CD4-positive, alpha-beta T cell treated with Interleukin-17A for 4 hours (primary cell): Measurements from ENCODE around the gene HRH2.
"Not testable (repeated sequence)": the region's sequence is repeated elsewhere in the genome, so short reads cannot be mapped to it uniquely, and the experiment has no call there.

Source experiments
- DNase-seq: peaks from one replicate; pipeline ENCODE4 v3.0.0-alpha.2; 2020; ENCODE audit warnings: mixed read lengths

The HRH2 gene, protein sequence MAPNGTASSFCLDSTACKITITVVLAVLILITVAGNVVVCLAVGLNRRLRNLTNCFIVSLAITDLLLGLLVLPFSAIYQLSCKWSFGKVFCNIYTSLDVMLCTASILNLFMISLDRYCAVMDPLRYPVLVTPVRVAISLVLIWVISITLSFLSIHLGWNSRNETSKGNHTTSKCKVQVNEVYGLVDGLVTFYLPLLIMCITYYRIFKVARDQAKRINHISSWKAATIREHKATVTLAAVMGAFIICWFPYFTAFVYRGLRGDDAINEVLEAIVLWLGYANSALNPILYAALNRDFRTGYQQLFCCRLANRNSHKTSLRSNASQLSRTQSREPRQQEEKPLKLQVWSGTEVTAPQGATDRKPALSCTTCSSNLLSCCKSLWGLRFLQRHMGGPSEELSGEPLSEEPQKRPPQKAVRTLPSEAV

DNA sequence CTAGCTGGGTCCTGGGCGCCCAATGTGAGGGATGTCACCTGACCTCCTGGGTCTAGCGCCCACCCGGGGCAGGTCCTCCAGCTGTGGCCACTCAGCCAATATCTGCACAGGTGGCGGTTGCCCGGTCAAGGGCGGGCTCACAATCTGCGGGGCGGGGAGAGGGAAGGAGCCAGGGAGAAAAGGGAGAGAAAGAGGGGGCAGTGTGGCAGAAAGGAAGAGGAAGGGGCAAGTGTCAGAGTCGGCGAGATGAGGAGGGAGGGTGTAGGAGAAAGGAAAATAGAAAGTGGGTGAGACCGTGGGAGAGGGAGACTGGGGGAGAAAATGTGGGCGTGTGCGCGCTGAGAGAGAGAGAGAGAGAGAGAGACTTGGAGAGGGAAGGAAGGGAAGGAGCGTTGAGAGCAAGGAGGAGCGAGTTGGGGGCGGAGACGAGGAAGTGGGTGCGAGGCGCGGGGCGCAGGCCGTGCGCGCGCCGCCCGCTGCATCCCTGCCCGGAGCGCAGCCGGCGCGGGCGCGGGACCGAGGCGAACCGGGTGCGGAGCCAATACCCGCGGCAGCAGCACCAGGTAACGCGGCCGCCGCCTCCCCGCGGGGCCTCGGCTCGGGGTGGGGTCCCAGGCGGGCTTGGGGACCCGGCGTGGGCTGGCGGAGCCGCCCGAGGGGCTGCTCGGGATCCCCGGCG lies at the start of gene HRH2:
TSS of gene HRH2 (plus strand) at position 479 of the 679 bp plus-strand sequence. CDS start 25,163 bp downstream, outside the sequence.
- peak; percentile 70 for DNase-seq

DNA sequence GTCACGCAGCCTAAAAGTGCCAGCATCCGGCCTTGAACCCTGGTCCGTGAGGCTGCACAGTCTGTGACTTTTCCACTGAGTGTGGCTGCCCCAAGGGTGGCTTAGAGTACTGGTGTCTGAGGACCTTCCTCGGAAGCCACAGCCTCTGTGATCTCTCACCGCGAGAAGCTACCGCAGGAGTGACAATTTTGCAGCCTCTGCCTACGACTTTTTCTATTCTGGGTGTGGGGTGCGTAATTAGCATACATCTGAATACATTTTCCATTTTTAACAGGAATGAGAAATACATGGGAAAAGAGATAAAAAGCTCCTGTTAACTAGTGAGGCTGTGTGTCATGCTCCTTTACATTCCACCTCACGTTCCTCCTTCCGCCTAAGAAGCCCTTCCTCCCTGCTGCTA lies 48.3 kb upstream of the HRH2 start:
- DNase-seq, result peak; percentile 11

DNA sequence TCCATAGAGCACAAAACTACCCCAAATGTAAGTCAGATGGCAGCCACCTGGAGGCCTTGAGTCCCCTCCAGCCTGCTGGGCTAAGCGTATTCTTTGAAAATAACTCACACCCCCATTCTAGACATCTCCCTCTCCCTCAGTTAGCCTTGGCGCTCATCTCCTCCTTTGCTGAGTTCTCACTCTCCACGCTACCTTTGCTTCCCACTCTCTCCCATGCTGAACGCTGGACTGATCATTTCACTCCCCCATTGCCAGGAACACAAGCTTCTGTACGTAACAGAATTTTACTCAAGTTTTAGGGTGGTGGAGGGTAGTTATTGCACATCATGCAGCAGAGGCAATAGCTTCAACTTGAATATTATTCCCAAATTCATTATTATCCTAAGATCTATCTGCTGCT lies 47.5 kb upstream of the HRH2 start:
- no peak for DNase-seq

DNA sequence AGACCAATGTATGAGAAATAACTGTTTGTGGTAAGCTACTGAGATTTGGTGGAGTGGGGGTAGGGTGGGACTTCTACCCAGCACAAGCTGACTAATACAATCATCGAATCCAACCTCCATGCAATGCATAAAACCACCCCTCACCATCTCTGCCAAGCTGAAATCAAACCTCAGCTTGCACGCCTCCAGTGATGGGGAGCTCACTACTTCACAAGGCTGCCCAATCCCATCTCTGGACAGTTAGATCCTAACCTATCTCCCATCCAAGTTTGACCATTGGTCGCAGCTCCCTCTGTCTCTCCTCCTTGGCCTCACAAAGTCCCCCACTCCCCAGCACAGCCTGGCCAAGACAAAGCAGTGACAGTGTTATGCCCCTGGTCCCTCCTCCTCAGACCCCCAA lies 47.0 kb upstream of the HRH2 start:
- DNase-seq, result no peak

DNA sequence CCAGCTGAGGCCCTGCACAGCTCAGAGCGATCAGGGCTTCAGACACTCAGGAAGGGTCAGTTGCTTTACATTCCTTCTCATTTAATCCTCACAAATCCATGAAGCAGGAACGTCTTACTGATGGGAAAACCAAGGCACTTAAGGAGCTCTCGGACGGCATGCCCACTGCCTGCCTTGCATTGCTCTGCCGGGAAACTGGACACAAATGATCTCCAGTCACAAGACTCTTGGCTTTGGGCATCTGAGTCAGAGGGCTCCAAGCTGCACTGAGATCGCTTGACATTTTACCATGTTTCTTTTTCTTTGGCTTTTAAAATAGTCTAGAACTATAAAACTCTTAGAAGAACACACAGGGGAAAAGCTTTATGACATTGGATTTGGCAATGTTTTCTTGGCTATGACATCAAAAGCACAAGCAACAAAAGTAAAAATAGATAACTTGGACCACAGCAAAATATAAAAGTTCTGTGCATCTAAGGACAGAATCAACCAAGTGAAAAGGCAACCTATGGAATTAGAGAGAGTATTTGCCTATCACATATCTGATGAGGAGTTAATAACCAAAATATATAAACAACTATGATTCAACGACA lies 43.6 kb upstream of the HRH2 start:
- no peak for DNase-seq

DNA sequence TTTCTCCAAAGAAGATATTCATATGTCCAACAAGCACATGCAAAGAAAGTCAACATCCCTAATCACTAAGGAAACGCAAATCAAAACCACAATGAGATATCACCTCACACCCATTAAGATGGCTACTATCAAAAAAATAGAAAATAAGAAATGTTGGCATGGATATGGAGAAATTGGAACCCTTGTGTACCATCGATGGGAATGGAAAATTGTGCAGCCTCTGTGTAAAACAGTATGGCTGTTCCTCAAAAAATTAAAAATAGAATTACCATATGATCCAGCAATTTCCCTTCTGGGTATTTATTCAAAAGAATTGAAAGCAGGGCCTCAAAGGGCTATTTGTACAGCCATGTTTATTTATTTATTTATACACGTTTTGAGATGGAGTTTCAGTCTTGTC lies 43.0 kb upstream of the HRH2 start:
- no peak for DNase-seq

DNA sequence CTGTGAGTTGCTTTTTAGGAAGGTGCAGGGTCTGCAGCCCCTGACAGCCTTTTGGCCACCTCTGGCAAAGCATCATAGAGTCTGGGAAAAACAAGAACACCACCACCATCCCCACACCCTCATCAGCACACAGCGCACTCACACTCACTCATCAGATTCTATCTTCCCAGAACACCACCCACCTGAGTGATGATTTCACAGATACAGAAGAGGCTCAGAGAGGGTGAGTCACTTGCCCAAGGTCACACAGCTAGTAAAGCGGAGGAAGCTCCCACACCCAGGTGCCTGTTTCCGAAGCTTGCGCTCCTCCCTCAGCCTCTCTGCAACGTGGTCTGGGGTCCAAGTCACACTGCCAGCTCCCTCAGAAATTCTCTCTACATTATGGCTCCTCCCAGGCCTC lies 41.8 kb upstream of the HRH2 start:
- no peak for DNase-seq

DNA sequence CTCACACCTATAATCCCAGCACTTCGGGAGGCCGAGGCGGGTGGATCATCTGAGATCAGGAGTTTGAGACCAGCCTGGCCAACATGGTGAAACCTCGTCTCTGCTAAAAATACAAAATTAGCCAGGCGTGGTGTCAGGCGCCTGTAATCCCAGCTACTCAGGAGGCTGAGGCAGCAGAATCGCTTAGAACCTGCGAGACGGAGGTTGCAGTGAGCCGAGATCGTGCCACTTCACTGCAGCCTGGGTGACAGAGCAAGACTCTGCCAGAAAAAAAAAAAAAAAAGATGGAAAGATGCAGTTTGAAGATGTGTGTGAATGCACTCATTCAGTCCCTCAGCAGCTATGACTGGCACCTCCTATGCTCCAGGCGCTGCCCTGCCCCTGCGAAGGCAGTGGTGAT lies 41.3 kb upstream of the HRH2 start:
- not testable (repeated sequence) for DNase-seq

DNA sequence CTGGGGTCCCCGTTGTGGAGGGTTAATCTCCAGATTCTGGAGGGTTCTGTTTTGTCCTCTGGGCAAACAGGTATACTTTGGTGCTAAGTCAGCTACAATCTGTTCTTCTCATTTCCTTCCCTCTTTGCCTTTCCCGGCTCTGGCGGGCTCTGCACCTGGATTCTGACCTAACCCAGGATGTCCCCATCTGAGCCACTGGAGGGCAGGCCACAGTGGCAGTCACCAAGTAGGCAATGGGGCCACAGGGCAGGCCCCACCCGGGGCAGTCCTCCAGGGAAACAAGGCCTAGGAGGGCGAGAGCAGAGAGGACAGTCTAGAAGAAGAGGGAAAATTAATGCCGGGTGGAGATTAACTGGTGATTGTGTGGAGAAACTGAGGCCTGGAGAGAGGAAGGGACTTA lies 40.4 kb upstream of the HRH2 start:
- peak; percentile 19 for DNase-seq

DNA sequence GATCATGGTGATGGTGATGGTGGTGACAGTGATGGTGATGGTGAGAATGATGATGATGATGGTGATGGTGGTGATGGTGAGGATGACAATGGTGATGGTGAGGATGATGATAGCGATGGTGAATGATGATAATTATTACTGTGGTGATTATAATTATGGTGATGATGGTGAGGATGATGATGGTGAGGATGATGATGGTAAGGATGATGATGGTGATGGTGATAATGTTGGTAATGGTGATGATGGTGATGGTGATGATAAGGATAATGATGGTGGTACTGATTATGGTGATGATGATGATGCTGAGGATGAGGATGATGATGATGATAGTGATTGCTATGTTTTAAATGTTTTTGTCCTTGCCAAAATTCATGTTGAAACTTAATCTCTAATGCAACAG lies 37.3 kb upstream of the HRH2 start:
- DNase-seq, result no peak

DNA sequence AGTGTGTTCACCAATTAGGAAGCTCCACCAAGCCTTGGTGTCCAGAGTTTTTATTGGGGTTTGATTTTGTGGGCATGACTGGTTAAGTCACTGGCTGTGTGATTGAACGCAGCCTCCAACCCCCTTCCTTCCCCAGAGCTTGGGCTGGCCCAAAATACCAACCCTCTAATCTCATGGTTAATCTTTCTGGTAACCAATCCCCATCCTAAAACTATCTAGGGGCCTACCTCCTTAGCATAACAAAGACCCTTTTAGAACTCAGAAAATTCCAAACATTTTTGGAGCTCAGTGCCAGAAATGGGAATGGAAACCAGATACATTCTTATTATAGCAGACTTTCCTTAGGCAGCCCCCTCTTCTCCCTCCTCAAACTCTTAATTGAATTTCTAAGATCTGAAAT lies 35.9 kb upstream of the HRH2 start:
- no peak for DNase-seq

DNA sequence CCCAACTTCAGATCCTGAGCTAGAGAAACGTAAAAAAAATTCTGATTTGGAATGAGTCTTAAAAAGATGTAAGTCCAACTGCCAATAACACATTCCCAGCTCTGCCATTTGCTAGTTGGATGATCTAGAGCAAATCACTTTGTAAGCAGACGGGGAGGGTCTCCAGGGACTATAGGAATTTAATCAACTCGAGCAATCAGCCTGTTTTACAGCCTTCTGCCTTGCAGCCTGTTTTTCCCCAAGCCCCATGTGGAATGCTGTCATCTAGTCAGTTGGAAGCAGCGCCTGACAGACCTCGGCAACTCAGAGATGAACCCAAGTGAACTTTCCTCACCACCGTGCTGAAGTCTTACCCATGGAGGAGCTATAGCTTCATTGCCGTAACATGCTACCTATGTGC lies 34.8 kb upstream of the HRH2 start:
- no peak for DNase-seq

DNA sequence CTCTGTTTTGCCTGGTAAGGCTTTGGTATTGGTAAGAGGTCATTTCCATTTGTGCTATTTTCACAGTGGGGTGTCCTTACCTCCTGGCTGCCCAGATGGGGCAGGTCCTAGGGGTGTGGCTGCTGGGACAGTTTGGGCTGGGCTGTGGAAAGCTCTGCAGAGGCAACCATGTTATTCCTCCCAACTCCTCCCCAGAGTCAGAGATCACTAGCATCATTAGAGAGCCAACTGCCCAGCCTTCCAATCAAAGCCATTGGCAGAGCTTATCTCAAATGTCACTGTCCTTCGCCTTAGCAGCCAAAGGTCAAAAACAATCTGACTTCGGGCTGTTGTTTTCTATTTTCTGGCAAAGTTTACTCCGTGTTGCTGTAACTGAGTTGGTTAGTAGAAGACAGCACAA lies 33.6 kb upstream of the HRH2 start:
- no peak for DNase-seq

DNA sequence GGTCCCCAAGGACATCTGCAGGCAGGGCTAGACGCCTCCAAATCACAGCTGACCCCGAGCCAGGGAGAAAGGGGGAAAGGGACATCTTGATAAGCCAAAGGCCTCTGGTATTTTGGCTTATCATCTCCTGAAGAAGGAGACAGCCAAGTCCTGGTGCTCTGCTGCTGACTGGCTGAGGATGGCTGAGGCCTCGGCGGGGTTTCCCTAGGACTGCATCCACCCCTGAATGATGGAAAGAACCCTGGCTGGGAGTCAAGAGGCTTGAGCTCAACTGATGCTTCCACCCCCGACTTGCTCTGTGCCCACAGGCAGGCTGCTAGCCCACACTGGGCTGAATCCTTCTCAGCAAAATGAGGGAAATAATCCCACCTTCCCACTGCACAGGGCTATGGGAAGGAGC lies 30.9 kb upstream of the HRH2 start:
- DNase-seq, result no peak

DNA sequence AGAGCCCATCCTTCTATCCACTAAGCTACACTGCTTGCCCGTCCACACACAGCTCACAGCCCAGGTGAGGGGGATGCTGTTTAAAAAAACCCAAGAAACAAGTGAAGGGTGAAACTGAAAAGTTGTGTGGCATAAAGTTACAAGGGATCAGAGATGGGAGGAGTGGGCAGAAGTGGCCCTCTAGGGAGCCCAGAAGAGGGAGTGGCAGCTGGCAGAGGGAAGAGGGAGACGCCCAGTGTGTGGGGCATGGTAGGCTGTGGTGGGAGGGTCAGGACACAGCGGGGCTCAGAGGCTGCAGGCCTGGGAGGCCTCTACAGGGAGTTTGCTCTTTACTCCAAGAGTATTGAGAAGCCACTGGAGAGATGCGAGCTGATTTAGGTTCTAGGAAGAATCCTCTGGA lies 30.1 kb upstream of the HRH2 start:
- no peak for DNase-seq

DNA sequence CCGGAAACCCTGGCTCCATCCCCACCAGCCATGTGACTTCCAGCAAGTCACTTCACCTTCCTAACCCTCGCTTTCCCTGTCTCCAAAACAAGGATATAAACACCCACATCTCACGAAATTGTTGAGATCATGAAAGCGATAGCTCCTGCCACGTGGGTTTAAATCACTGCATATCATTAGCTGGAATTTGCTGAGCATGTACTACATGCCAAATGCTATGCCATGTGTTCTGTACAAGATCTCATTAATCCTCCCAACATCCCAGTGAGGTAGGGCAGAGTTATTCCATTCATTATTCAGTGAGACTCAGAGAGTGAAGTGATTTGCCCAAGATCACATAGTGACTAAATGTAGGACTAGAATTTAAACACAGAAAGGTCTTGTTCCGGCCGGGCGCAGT lies 29.2 kb upstream of the HRH2 start:
- no peak for DNase-seq

DNA sequence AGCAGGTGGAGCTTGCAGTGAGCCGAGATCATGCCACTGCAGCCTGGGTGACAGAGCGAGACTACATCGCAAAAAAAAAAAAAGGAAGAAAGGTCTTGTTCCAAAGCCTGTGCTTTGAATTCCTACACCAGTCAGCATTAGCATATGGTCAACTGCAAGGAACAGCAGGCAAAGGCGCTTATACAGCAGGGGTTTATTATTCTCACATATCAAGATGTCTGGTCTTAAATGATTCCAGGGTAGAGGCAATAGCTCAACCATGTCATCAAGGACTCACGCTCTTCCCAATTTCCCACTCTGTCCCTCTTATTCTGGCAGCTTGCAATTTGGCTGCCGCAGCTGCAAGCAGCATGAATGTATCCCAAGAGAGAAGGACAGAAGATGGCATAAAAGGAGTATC lies 28.6 kb upstream of the HRH2 start:
- DNase-seq, result no peak

DNA sequence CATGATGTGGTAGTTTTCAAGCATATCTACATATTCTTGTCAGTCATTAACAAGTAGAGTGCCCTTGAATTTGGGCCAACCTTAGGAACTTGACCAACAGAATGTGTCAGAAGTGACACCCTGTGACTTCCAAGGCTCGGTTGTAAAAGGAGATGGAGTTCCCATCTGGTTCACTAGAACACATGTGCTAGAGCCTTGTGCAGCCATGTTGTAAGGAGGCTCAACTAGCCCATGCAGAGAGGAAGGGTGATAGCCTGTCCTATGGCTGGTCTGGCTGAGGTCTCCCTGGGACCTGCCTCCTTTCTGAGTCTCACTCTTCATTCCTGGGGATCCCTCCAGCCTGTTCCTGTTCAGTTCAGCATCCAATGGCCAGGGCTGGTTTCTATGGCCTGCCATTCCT lies 28.1 kb upstream of the HRH2 start:
- DNase-seq, result no peak

DNA sequence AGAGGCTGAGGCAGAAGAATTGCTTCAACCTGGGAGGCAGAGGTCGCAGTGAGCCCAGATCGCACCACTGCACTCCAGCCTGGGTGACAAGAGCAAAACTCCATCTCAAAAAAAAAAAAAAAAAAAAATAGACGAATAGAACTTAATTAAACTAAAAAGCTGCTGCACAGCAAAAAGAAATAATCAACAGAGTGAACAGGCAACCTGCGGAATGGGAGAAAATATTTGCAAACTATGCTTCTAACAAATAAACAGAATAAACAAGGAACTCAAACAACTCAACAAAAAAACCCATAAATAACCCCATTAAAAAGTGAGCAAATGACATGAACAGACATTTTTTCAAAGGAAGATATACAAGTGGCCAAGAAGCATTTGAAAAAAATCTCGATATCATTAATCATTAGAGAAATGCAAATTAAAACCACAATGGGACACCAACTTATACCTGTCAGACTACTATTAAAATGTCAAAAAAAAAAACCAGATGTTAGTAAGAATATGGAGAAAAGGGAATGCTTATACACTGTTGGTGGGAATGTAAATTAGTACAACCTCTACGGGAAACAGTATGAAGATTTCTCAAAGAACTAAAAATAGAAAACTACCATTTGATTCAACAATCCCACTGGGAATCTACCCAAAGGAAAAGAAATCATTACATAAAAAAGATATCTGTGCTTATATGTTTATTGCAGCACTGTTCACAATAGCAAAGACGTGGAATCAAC lies 21.9 kb upstream of the HRH2 start:
- DNase-seq, result no peak

DNA sequence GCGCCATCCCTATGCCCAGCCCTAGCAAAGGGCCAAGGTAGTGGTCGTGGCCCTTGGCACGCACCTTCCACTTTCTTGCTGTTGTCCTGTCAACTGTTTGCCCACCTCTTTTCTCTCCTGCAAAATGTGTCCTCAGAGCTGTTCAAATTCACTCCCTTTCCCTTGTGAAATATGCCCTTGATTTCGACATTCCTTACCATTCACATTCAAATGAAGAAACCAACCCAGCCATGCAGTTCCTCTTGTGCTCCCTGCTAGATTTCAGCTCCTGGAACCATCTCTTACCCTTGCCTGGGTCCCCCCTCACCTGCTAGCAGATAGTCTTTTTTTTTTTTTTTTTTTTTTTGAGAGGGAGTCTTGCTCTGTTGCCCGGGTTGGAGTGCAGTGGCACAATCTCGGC lies 19.6 kb upstream of the HRH2 start:
- no peak for DNase-seq

DNA sequence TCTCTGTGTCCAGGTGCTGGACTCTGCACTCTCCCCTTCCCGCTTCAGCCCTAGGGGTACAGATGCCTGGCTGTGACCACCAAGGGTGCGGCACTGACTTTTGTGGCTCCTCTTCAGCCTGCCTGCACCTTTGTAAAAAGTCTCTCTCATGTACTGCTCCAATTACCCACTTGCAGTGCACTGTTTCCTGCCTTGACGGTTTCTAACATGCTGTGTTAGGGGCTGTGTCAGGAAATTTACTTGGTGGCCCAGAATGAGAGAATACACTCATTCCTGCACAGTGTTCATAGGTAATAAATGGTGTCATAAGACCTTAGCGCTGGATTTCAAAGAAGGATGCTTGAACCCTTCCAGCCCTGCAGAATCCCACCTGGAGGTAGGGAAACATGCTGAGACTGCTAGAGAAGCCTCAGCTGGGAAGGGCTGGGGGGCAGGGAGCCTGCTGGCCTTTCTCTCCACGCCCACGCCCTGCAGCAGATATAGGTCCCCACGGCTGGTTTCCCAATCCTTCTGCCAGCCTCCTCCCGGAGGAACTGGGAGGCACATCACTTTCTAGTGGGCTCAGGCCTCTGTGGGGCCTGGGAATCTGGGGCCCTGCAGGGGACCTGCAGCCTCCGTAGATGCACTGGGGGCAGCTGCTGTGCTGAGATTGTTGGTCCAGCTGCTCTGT lies 17.6 kb upstream of the HRH2 start:
- DNase-seq, result peak; percentile 23

DNA sequence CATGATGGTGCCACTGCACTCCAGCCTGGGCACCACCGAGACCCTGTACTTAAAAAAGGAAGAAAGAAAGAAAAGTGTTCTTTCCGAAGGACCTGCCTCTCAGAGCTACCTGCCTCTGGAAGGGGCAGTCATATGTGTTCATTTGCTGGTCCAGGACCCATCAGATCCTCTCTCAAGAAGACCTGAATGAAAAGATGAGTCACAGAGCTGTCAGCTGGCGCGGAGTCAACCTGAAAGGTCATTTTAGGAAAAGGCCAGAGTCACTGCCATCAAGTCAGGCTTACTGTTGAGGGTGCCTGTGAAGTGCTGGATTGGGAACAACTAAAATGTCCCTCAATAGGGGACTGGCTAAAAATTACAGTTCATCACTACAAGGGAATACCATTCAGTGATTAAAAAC lies 14.9 kb upstream of the HRH2 start:
- no peak for DNase-seq

DNA sequence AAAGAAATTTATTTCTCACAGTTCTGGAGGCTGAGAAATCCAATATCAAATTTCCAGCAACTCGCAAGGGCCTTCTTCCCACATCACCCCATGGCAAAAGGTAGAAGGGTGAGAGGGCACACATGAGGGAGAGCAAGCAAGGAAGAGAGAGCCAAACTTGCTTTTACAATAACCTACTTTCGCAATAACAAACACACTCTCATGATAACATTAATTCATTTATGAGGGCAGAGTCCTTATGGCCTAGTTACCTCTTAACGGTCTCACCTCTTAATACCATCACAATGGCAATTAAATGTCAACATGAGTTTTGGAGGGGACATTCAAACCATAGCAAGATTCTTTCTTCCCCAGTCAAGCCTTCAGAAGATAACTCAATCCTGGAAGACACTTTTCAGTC lies 11.6 kb upstream of the HRH2 start:
- no peak for DNase-seq
